SKM-1 treated with dmso at 0.1 percent for 144 hours (cell line): ENCODE results near the gene RALY.
A peak's percentile ranks its signal among the peaks of the same experiment; 100 is the strongest.
"Not testable (repeated sequence)": the region's sequence is repeated elsewhere in the genome, so short reads cannot be mapped to it uniquely, and the experiment has no call there.

Source experiments
- DNase-seq: peaks from one replicate; lab custom pipeline; 2025; ENCODE audit not compliant: unreplicated experiment; lab: John Stamatoyannopoulos, UW

Gene RALY

DNA sequence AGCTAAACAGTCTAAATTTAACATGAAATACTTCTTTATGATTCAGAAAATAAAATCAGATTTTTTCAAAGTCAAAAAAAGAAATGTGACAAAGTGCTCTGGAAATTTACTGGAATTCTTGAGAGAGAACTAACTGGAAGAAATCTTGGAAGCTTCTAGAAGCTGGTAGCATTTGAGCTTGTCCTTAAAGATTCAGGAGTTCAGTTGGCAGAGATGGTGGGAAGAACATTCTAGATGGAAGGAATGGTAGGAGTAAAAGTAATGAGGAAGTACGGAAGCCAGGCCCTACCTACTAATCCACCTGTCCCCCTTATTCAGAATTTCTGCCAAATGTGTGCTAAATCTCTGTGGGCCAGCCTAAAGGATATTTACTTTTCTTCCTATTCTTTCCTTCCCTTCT is 21.2 kb downstream of the RALY start:
- no peak for DNase-seq

DNA sequence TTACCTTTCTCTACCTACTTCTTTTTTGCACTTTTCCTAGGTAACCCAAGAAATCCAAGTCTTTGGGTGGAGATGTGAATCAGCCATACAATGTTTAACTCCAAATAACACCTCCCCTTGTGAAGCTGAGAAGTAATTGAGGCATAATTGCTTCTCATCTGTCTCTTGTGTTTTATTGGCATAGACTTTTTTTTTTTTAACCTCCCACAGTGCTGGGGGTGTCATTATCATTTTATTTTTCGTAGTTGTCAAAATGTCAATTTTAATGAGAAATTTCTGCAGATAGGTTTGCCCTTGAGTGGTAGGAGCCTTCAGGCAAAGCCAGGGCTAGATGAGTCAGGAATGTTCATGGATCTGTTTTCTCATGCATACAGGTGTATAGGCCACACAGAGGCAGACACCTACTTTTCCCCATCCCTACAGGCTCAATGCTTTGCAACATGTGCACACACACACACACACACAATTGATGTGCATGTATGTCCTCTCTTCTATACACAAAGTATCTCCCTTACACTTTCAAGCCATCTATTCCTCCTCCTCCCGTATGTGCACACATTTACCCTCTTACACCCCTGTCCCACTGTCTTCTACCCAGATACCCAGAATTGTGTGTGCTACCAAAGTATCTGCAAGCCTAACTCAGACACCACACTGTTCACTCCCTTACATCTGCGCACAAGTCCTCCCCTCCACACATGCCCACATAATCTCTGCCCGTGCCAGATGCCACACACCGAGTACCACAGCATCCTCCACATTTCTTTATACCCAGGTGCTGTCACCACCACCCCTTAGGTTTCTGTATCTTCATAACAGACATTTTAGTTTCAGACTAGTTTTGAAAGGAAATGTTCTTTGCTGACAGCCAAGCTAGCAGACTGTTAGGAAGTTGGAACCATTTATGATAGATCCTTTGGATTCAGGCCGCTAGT is 22.0 kb downstream of the RALY start:
- no peak for DNase-seq

DNA sequence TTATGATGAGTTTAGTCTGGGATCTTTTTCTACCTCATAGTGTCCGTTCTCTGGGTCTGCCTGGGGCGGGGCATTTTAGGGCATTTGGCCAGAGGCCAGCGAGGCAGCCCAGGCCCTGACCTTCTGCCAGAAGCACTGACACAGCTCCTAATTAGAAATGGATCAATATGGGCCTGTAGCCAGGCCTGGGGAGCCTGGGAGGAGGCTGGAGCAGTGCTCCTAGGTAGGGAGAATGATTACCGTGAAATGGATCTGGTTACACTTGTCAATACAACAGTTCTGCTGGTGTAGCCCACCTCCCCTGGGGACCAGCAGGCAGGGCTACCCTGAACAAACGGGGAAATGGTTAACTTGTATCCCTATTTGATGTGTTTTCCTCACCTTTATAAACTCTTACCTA is 23.0 kb downstream of the RALY start:
- no peak for DNase-seq

DNA sequence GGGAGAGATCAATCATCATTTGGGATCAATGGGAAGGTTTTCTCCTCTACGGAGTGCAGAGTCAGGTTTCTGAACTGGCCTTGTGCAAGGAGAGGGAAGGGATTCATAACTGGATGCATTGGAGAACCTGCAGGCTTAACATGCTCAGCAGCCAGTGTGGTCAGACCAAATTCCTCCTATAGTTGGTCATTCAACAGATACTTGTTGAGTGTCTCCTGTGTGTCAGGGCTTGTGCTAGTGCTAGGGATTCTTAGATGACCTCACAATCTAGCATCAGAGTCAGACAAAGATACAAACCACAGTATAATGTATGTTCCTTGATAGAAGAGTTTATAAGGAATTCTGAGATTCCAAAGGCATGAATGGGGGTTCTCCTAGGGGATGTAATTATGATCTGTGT is 23.9 kb downstream of the RALY start:
- DNase-seq, result no peak

DNA sequence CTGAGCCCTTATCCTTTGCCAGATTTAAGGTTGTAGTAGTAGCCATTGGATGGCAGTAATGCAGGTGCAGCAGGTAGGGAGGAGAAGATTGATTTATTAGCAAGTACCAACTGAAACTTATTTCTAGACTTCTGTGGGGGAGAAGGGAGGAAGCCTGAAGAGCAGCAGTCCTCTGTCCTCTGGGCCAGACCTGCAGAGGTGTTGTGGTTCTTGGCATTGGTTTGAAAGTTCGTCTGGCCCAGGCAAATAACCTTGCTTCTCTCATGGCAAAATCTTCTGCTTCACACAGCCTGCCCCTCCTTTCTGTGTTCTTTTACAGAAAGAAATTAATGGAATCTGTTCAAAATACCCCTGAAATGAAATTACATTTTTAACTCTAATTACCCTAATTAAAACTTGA is 24.5 kb downstream of the RALY start:
- DNase-seq, result no peak

DNA sequence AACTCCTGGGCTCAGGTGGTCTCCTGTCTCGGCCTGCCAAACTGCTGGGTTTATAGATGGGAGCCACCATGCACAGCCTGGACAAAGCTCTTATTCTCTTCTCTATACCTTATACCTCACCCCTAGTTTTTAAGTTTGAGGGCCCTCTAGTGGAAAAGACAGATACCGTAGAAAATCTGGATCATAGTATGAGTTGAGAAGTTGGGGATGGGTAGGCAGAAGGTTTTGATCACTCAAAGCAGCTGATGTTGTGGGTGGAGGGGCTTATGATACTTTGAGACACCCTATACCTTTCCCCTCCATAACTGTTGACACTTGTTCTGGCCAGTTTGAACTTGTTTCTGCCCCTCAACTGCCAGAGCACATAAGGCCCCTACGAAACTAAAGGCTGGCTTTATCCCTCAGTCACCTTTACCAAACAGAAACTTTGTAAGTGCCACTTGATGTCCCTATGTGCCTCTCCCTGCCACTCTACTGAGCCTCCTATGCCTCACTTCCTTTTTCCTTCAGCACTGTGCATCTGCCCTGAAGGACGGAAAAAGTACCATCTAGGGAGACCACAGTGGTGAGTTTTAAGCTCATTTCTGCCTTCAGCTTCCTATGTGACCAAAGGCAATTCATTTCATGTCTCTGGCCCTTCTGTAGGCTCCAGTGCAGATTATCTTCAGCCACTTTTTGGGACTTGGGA is 28.6 kb downstream of the RALY start:
- peak; percentile 36 for DNase-seq

DNA sequence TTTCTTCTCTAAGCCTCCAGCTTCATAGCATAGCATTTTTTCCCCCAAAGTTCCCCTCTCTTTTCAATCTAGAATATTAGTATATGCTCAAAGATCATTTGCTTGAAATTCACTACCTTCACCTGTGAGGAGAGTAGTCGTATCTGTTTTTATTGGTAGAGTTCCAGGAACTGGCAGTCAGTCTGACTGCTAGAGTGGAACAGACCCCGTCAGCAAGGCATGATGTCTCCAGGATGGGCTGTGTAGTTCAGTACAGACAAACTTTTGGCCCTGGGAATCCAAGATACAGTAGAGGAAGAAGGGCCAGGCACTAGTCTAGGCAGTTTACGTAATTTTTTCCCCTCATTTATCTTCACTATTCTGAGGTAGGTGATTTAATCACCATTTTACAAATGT is 29.1 kb downstream of the RALY start:
- no peak for DNase-seq

DNA sequence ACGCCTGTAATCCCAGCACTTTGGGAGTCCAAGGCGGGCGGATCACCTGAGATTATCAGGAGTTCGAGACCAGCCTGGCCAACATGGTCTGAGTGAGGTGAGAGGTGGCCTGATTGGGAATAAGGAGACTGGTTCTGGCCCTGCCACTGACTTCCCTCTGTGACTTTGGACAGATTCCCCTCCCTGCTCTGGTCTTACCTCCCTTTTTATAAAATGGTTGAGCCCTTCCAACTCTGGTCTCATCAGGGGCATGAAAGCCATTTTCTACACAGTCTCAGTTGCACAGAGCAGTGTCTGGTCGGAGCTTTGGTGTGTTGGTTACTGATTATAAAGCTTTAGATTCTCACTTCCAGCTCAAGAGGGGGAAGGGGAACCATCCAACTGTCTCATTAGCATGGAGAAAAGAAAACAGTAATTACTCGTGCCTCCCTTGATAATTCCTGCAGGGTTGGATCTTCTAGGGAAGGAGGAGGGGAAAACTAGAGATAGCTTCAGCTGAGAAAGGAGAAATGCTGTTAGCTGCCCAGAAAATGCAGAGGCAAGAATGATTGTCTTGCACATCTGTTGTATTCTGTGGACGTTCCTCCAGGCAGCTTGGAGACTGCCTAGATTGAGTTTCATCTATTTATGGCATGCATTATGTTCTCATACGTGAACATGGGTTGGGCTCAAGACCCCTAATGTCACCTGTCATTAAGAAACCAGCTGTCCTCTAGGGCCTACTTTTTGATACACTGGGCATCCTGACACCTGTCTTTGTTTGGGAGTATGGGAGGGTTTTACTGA is 30.4 kb downstream of the RALY start:
- DNase-seq, result no peak

DNA sequence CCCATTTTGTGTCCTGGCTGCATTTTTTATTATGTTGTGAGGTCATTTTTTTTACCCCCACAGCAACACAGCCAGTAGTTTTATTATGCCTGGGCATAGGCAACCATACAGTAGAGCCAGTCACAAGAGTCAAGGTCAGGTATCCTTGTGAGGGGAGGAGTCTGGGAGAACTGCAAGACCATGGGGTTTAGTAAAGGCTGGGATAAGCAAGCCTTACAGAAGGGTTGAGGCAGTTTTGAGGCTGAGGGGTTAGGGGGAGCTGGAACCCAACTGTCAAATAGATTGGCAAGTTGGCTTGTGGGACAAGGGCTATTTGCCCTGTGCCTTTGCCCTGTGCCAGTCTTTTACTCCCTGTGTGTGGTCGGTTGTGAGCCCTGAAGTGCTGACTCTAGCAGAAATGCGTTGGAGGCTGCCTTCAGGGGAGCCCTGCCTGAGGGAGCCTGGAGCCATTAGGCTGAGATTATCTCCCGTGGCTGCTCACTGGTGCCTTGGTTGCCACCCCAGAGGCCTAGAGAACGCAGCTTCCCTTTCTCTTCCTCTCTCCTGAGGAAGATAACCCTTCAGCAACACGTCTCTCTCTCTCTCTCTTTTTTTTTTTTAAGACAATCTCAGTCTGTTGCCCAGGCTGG is 31.1 kb downstream of the RALY start:
- DNase-seq, result no peak

DNA sequence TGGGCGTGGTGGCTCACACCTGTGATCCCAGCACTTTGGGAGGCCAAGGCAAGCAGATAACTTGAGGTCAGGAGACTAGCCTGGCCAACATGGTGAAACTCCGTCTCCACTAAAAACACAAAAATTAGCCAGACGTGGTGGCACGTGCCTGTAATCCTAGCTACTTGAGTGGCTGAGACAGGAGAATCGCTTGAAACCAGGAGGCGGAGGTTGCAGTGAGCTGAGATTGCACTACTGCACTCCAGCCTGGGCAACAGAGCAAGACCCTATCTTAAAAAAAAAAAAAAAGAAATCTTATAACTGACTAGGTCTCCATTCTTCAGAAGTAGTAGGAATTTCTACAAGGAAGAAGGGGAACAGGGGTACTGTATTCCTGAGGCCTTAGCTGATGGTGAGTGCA is 34.3 kb downstream of the RALY start:
- not testable (repeated sequence) for DNase-seq

DNA sequence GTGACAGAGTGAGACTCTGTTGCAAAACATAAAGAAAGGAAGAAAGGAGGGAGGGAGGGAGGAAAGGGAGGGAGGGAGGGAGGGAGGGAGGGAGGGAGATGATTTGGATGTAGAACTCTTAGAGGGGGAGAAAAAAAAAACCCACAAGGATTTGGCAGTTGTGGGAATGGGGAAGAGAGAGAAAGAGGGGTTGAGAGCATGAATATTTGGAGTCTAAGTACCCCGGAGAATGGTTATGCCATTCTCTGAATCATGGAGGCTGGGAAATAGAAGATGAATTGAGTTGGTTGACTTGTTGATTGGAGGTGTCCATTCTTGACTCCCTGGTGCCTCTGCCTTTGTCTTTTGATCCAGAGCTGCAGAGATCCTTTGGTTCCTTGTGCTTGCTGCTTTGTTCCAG is 35.7 kb downstream of the RALY start:
- no peak for DNase-seq

DNA sequence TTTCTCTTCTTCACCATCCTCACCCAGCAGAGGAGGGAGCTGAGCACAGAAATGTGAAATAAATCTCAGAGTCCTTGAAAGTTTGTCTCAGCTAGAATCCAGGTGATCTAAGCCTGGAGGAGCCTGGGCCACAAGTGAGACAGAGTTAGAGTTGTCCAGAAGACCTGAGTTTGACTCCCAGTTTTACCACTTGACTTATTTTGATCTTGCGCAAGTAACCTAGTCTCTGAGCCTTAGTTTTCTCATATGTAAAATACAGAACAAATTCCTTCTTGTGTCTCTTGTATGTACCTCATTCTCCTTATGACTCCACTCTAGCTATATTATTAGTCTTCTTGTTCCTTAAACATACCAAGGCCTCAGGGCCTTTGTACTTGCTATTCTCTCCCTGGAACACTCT is 36.7 kb downstream of the RALY start:
- DNase-seq, result no peak

DNA sequence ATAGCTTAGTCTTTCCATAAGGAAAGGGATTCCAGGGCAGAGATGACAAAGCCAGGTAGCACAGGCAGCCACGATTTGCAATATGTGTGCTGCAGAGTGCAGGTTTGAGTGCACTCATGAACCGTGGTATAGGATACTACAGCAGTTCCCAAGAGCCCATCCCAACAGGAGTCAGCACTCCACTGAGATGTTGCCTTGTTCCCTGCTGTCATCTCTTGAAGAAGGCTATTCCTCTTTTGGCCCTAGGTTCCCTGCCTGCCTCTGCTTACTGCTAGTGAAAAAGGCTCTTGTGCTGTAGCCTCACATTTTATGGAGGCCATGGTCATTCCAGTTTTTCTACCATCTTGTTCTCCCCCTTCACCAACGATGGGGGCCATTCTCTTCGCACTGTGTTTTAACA is 40.2 kb downstream of the RALY start:
- DNase-seq, result no peak

DNA sequence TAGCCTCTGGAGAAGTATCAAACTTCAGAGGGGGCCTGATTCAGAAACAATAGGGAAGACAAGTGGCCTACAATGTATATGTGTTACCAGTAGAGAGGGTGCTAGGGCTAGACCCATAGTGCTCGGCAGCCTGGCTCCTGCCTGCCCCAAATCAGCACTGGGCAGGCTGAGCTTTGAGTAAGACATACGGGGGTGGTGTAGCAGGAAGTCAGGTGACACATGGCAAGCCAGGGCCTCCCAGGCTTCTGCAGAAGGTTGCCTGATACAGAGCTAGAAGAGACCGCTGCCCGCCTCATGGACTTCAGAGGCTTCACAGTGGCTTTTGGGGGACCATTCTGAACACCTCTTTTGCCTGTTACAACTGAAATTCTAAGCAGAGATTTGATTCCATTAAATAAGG is 43.4 kb downstream of the RALY start:
- DNase-seq, result no peak

DNA sequence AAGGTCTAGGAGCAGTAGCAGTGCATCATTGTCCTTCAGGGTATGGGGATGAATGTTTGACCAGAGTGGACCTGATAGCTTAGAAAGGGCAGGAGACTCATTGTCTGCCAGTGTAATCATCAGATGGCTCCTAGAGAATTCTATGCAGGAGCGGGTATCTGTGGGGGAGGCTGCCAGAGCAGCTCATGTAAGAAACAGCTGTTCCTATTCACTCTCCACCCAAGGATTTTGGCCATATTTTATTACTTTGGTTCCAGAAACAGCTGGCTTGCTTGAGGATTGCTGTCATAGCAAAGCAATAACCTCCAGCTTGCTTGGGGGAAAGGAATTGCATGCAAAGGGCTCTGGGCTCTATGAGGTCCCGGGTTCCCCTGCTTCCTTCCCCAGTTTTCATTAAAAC is 44.1 kb downstream of the RALY start:
- DNase-seq, result no peak

DNA sequence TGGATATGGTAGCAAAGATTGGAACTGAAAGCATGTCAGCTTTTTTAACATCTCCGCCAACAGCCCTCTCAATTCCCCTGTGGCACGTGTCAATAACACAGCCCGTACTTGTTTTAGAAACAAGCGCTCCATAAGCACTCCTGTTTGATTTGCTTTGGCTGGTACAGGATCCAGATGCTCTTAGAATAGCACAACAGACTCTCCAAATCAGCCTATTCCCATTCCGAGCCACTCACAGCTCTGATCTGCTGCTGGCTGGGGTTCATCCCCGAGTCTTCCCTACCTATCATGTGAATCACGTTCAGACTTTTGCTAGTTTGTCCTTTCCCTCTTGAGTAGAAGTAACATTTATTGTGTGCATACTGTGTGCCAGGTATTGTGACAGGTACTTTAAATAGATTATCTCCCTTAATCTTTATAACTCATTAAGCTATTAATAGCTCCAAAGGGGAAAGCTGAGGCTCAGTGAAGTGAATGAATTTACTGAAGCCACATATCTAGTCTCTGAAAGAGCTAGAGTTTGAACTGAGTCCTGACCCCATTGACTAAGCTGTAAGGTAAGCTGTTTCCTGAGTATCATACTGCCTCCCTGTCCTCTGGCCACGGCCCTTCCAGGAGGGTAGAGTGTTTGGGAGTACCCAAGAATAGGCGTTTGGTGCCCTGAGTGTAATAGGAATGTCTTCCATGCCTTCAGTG is 46.7 kb downstream of the RALY start:
- no peak for DNase-seq

DNA sequence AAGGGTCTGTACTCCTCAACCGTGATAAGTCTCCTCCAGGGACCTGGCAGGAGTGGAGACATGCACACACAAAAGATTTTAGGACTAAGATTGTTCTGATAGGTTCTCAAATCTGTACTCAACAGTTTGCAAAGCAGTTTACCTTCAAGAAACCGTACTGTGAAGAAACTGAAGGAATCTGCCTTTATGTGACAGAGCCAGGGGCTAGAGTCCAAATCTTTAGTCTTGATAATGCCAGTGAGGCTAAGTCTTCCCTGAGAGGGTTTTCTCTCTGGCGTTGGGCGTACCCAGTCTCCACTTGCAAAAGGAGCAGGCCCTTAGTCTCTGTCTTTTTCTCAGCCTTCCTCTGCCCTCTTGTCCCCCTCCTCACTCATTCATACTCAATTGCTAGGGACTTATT is 47.5 kb downstream of the RALY start:
- DNase-seq, result no peak

DNA sequence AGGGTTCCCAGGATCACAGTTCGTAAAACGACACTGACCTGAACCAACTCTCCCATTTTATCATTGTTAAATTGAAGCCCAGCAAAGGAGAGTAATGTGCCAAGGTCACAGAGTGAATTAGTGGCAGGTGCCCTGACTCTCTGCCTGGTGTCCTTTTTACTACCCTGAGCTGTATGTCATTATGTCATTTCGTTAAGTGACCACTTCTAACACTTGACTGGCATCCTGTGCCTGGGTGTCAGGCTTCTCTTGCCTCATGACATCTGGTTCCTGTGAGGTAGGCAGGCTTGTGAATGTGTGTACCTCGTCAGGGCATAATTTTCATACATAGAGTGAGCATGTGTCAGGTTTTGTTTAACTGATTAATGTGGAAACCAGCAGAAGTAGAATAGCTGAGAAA is 48.6 kb downstream of the RALY start:
- no peak for DNase-seq

DNA sequence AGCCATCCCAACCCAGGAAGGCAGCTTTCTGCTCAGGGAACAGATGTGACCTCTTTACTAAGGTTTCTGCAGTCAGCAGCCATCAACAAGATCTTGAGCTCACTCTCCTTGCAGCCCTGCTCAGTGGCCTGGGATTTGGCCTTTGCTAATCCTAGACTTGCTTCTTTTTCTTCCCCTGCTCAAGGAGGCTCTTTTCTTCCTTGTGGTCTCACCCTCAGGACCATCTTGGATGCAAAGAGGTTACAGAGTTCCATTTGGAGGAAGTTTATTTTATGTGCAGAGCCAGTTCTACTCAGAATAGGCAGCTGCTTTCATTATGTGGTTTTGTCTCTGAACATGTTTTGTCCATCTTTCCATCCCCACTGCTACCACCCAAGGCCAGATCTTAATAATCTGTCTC is 49.3 kb downstream of the RALY start:
- no peak for DNase-seq

DNA sequence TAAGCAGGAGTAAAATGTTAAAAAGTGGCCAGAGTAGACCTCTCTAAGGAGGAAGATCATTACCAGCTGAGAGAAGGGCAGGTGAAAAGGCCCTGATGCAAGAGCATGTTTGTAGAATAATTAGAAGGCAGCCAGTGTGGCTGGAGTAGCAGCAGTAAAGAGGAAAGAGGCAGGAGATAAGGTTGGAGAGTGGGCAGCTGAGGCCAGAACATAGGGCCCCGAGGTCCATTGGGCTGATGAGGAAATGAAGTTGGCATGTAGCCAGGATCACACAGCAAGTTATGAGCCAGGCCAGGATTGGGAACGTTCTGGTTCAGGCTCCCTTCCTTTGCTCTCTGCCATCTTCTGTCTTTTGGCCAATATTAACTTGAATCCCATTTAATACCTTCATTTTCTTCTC is 51.6 kb downstream of the RALY start:
- no peak for DNase-seq
